HFFc6 (cell line): Measurements from ENCODE around the gene MAD1L1. TPM values are rescaled to one million over a fixed set of nuclear protein-coding genes. Genes with fewer than 3 reads are reported as not detected.

Experiments used
- DNase-seq: peaks from one replicate; pipeline ENCODE4 v3.0.0-alpha.2; 2018
- H3K27ac Mint-ChIP-seq: 2 replicates; pipeline ENCODE4 v1.8.0; 2020; ENCODE audit warnings: mild to moderate bottlenecking, mixed read lengths
- H3K27me3 Mint-ChIP-seq: 2 replicates; pipeline ENCODE4 v1.8.0; 2021; ENCODE audit warnings: mild to moderate bottlenecking, moderate library complexity, mixed read lengths; ENCODE audit not compliant: insufficient read depth
- H3K36me3 Mint-ChIP-seq: 2 replicates; pipeline ENCODE4 v1.8.0; 2021; ENCODE audit warnings: low read depth, mixed read lengths
- H3K4me1 Mint-ChIP-seq: 2 replicates; pipeline ENCODE4 v1.8.0; 2020; ENCODE audit warnings: low read depth, mixed read lengths
- H3K4me3 Mint-ChIP-seq: 2 replicates; pipeline ENCODE4 v1.8.0; 2020; ENCODE audit warnings: mild to moderate bottlenecking, moderate library complexity, mixed read lengths
- H3K9me3 Mint-ChIP-seq: 2 replicates; pipeline ENCODE4 v1.8.0; 2020; ENCODE audit warnings: mild to moderate bottlenecking, mixed read lengths
- total RNA-seq, 6 experiments: library from RNA; stranded (reverse); fragmentation: NEBNext Ultra II Directional; extraction: Animal tissue kit (Norgen Biotek cat#: 25700); gene quantifications; 2 replicates in 1 of 6; 3 replicates in 5 of 6; pipeline ENCODE4 v1.2.3, GENCODE V29; 2021
- TF ChIP-seq, protein P1 (sequence below): fragments of 200-600 bp; sonication (generic); IDR thresholded peaks from 2 replicates; pipeline ENCODE4 v1.5.0; 2021; ENCODE audit warnings: antibody characterized with exemption, mild to moderate bottlenecking

The MAD1L1 gene
- total RNA-seq, 6 experiments from 2014 or later, result 34.6 to 44.8 (median 40.2) TPM

DNA sequence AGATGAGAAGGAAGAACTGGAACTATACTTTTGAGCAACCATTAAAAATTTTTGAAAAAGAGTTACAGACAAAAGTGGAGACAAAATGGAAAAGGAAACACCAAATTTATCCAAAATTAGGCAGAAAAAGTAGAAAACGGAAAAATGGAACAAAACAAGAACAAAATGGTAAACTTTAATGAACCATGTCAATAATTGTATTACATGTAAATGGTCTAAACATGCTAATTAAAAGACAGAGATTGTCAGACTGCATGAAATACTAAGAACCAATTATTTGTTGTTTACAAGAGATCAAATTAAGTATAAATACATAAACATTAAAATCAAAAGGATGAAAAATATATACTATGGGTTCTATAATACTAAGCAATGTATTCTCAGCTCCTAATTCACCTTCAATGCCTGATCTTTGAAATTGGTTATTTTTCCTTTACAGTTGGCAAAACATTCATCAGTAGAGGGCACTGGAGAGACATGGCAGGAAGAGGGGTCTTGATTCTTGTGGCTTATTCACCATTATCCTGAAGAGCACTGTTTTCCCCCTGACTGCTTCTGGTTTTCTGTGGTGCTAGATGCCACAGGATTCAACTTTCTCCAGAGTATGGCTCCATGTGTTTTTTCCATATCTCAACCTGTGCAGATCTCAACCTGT lies 437.7 kb downstream of the MAD1L1 start:
- no peak overlapping the region for H3K4me3 Mint-ChIP-seq
- TF ChIP-seq, protein P1, sequence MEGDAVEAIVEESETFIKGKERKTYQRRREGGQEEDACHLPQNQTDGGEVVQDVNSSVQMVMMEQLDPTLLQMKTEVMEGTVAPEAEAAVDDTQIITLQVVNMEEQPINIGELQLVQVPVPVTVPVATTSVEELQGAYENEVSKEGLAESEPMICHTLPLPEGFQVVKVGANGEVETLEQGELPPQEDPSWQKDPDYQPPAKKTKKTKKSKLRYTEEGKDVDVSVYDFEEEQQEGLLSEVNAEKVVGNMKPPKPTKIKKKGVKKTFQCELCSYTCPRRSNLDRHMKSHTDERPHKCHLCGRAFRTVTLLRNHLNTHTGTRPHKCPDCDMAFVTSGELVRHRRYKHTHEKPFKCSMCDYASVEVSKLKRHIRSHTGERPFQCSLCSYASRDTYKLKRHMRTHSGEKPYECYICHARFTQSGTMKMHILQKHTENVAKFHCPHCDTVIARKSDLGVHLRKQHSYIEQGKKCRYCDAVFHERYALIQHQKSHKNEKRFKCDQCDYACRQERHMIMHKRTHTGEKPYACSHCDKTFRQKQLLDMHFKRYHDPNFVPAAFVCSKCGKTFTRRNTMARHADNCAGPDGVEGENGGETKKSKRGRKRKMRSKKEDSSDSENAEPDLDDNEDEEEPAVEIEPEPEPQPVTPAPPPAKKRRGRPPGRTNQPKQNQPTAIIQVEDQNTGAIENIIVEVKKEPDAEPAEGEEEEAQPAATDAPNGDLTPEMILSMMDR, result peak; percentile 61; the same call in 1 of the 2 replicates
- no peaks in the 10 kb centered on the region for H3K4me1 Mint-ChIP-seq
- peaks cover 24% of the 10 kb centered on the region for H3K36me3 Mint-ChIP-seq
- peaks cover 12% of the 10 kb centered on the region for H3K27me3 Mint-ChIP-seq
- no peak overlapping the region for H3K27ac Mint-ChIP-seq
- peaks cover 29% of the 10 kb centered on the region for H3K9me3 Mint-ChIP-seq
- DNase-seq, result no peak

DNA sequence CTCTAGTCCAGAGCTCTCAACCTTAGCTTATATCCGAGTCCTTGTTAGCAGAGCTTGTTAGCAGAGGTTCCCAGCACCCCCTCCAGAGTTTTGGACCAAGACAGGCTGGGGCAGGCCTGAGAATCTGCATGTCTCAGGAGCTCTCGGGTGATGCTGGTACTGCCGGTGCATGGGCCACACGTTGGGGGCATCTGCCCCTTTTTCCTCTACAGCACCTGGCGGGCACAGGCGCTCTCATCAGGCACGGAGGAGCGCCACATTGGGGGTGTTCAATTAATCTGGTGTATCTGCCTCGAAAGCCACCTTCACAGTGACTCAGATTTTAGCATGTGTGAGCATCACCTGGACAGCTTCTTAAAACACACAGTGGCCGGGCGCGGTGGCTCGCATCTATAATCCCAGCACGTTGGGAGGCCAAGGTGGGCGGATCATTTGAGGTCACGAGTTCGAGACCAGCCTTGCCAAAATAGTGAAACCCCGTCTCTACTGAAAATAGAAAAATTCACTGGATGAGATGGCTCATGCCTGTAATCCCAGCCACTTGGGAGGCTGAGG lies 445.0 kb downstream of the MAD1L1 start:
- Mint-ChIP-seq H3K27ac (no peak overlapping the region), H3K36me3 (no peaks in the 10 kb centered on the region; the same call in 1 of the 2 replicates), H3K27me3 (peaks cover 4% of the 10 kb centered on the region), H3K9me3 (peaks cover 17% of the 10 kb centered on the region), H3K4me1 (0 out of 2 replicates have a peak, but pooled peaks cover 5% of the 10 kb centered on the region), H3K4me3 (no peak overlapping the region)
- TF ChIP-seq, protein P1, result no peak
- DNase-seq, result no peak

DNA sequence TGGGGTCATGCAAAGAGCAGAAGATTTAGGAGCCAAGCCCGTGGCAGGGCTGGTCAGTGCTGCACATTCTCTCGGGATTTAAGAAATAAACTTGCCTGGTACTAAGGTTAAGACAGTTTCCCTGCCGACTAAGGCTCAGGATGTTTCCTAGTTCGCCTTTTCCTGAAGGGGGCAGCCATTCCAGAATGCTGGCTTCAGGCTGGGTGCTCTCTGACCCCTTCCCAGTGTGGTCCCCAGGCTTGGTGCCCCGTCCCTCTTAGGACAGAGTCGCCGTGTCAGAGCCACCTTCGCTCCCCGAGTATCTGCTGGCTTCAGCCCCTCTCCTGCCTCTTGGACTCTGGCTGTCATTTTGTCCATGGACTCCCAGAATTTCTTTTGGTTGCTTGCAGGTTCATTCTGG lies 445.5 kb downstream of the MAD1L1 start:
- peaks cover 17% of the 10 kb centered on the region for H3K9me3 Mint-ChIP-seq
- no peak for DNase-seq
- no peaks in the 10 kb centered on the region; the same call in 1 of the 2 replicates for H3K36me3 Mint-ChIP-seq
- peaks cover 8% of the 10 kb centered on the region for H3K27me3 Mint-ChIP-seq
- H3K4me3 Mint-ChIP-seq, result no peak overlapping the region
- H3K4me1 Mint-ChIP-seq, result 0 out of 2 replicates have a peak, but pooled peaks cover 5% of the 10 kb centered on the region
- H3K27ac Mint-ChIP-seq, result no peak overlapping the region
- TF ChIP-seq, protein P1, result no peak

DNA sequence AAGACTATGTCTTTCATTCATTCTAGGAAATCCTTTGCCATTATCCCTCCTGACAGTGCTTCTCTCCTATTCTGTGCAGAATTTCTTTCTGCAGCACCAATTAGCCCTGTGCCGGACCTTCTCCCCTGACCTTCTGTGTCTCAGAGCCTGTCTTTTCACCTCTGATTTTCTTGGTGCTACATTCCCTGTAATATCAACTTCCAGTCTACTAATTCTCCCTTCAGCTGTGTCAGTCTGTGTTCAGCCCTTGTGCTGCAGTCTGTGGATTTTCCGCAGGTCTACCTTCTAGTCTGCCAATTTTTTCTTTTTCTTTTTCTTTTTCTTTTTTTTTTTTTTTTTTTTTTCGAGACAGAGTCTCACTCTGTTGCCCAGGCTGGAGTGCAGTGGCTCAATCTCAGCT lies 446.9 kb downstream of the MAD1L1 start:
- H3K27me3 Mint-ChIP-seq, result peaks cover 9% of the 10 kb centered on the region
- H3K4me3 Mint-ChIP-seq, result no peak overlapping the region
- H3K4me1 Mint-ChIP-seq, result 0 out of 2 replicates have a peak, but pooled peaks cover 5% of the 10 kb centered on the region
- H3K36me3 Mint-ChIP-seq, result no peaks in the 10 kb centered on the region; the same call in 1 of the 2 replicates
- H3K27ac Mint-ChIP-seq, result no peak overlapping the region
- TF ChIP-seq, protein P1, result no peak
- peaks cover 17% of the 10 kb centered on the region for H3K9me3 Mint-ChIP-seq
- DNase-seq, result no peak

DNA sequence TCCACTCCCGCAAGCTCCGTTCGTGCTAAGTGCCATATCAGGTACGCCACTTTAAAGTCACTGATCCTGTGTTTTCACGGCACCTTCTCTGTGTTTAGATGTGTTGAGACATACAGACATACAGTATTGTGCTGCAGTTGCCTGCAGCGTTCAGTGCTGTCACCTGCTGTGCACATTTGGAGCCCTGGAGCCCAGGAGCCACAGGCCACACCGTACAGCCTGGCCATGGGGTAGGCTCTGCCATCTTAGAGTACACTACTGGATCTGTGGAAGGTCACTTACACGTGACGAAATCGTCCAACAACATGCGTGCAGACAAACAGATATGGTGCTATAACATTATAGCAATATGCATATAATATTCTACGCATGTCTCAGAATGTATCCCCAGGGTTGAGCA lies 451.4 kb downstream of the MAD1L1 start:
- TF ChIP-seq, protein P1, result no peak
- Mint-ChIP-seq H3K9me3 (peaks cover 20% of the 10 kb centered on the region), H3K27ac (no peak overlapping the region), H3K4me3 (no peak overlapping the region), H3K27me3 (peaks cover 9% of the 10 kb centered on the region), H3K36me3 (peaks cover 4% of the 10 kb centered on the region; the same call in 1 of the 2 replicates), H3K4me1 (no peaks in the 10 kb centered on the region)
- DNase-seq, result no peak
